SK-N-SH treated with all-trans-retinoic acid at 6 μM for 48 hours (cell line): ENCODE measurements around the gene SRPK2.

ENCODE experiments used
- ATAC-seq: fragments of 200-7000 bp; cut with Tn5 transposase; 3 replicates; pipeline ENCODE4 v1.9.1; 2020; ENCODE audit warnings: mild to moderate bottlenecking, moderate library complexity
- ARNTL ChIP-seq: fragments of 450-650 bp; formaldehyde crosslinking; IDR thresholded peaks from 2 replicates; pipeline ENCODE4 v1.5.0; 2020; ENCODE audit warnings: low read depth, mild to moderate bottlenecking, moderate library complexity, borderline replicate concordance
- BACH2 ChIP-seq: fragments of 250-450 bp; sonication (Bioruptor Pico); IDR thresholded peaks from 2 replicates; pipeline ENCODE4 v1.9.0; 2021; ENCODE audit warnings: mild to moderate bottlenecking, borderline replicate concordance
- CSDC2 ChIP-seq: fragments of 250-450 bp; sonication (Bioruptor Pico); IDR thresholded peaks from 2 replicates; pipeline ENCODE4 v1.5.0; 2020; ENCODE audit warnings: mild to moderate bottlenecking, moderate library complexity
- ESRRG ChIP-seq: fragments of 250-450 bp; sonication (Bioruptor Pico); IDR thresholded peaks from 2 replicates; pipeline ENCODE4 v1.6.1; 2021; ENCODE audit warnings: mild to moderate bottlenecking
- GLIS3 ChIP-seq: fragments of 250-450 bp; sonication (Bioruptor Pico); IDR thresholded peaks from 2 replicates; pipeline ENCODE4 v1.5.0; 2020; ENCODE audit warnings: mild to moderate bottlenecking, moderate library complexity
- ISL1 ChIP-seq: fragments of 250-450 bp; sonication (Bioruptor Pico); IDR thresholded peaks from 2 replicates; pipeline ENCODE4 v2.1.2; 2022; ENCODE audit warnings: mild to moderate bottlenecking, moderate library complexity
- OSR1 ChIP-seq: fragments of 250-450 bp; sonication (Bioruptor Pico); IDR thresholded peaks from 2 replicates; pipeline ENCODE4 v1.8.0; 2022; ENCODE audit warnings: moderate library complexity, mild to moderate bottlenecking, inconsistent platforms
- RARB ChIP-seq: fragments of 250-450 bp; sonication (Bioruptor Pico); IDR thresholded peaks from 2 replicates; pipeline ENCODE4 v1.8.0; 2021; ENCODE audit warnings: mild to moderate bottlenecking, moderate library complexity
- SNAI2 ChIP-seq: fragments of 250-450 bp; sonication (Bioruptor Pico); IDR thresholded peaks from 2 replicates; pipeline ENCODE4 v1.5.0; 2020; ENCODE audit warnings: mild to moderate bottlenecking, moderate library complexity
- TCF4 ChIP-seq: fragments of 250-450 bp; sonication (Bioruptor Pico); IDR thresholded peaks from 2 replicates; pipeline ENCODE4 v1.8.0; 2021; ENCODE audit warnings: mild to moderate bottlenecking, moderate library complexity, borderline replicate concordance
- TOX ChIP-seq: fragments of 250-450 bp; sonication (Bioruptor Pico); IDR thresholded peaks from 2 replicates; pipeline ENCODE4 v1.8.0; 2021; ENCODE audit warnings: mild to moderate bottlenecking, moderate library complexity, borderline replicate concordance
- ZC3H10 ChIP-seq: fragments of 250-450 bp; sonication (Bioruptor Pico); IDR thresholded peaks from 2 replicates; pipeline ENCODE4 v1.5.1; 2021; ENCODE audit warnings: mild to moderate bottlenecking, moderate library complexity
- ZFP3 ChIP-seq: fragments of 250-450 bp; sonication (Bioruptor Pico); IDR thresholded peaks from 2 replicates; pipeline ENCODE4 v1.5.0; 2020; ENCODE audit warnings: mild to moderate bottlenecking, moderate library complexity
- ZFP30 ChIP-seq: fragments of 450-650 bp; formaldehyde crosslinking; IDR thresholded peaks from 2 replicates; pipeline ENCODE4 v1.5.0; 2022; ENCODE audit warnings: mild to moderate bottlenecking, moderate library complexity
- ZNF565 ChIP-seq: fragments of 450-650 bp; formaldehyde crosslinking; conservative IDR thresholded peaks from 2 replicates; pipeline ENCODE4 v1.5.0; 2020; ENCODE audit warnings: low read depth, mild to moderate bottlenecking, moderate library complexity
- ZNF70 ChIP-seq: fragments of 450-650 bp; formaldehyde crosslinking; IDR thresholded peaks from 2 replicates; pipeline ENCODE4 v1.5.0; 2020; ENCODE audit warnings: mild to moderate bottlenecking, moderate library complexity
- ZNF8 ChIP-seq: fragments of 450-650 bp; formaldehyde crosslinking; IDR thresholded peaks from 2 replicates; pipeline ENCODE4 v1.5.0; 2020; ENCODE audit warnings: mild to moderate bottlenecking, moderate library complexity
- TF ChIP-seq, protein P1 (sequence below): fragments of 250-450 bp; sonication (Bioruptor Pico); IDR thresholded peaks from 2 replicates; pipeline ENCODE4 v1.8.0; 2020; ENCODE audit warnings: mild to moderate bottlenecking, moderate library complexity, borderline replicate concordance
- TF ChIP-seq, protein P2 (sequence below): fragments of 250-450 bp; sonication (Bioruptor Pico); IDR thresholded peaks from 2 replicates; pipeline ENCODE4 v1.5.1; 2021; ENCODE audit warnings: mild to moderate bottlenecking, moderate library complexity
- TF ChIP-seq, protein P3 (sequence below): fragments of 250-450 bp; sonication (Bioruptor Pico); IDR thresholded peaks from 2 replicates; pipeline ENCODE4 v1.8.0; 2021; ENCODE audit warnings: low read depth, mild to moderate bottlenecking, moderate library complexity, borderline replicate concordance
- TF ChIP-seq, protein P4 (sequence below): fragments of 250-450 bp; sonication (Bioruptor Pico); IDR thresholded peaks from 2 replicates; pipeline ENCODE4 v1.5.1; 2020; ENCODE audit warnings: low read depth, mild to moderate bottlenecking, moderate library complexity
- TF ChIP-seq, protein P5 (sequence below): fragments of 250-450 bp; sonication (Bioruptor Pico); IDR thresholded peaks from 2 replicates; pipeline ENCODE4 v1.5.0; 2020; ENCODE audit warnings: mild to moderate bottlenecking, moderate library complexity

Gene SRPK2

DNA sequence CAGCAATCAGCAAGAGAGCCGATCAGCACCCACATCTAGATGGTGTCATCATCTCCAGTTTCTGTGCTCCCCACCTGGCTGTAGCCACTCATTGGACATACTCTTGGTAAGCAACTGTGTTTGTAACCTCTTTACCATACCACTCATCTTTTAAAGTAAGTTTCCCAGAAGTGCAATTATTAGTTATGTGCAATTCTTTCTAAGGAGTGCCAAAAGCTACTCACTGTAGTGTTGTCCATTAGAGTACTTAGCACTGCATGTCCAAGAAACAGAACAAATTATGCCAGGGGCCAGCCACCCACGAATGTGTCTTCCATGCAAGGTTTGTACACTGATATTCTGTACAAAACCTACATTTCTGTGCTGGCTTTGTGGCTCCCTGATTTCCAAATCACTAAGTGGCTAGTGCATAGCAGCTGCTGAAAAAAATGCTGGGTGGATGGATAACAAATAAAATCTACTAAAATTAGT, 131.9 kb downstream of the SRPK2 start:
- TF ChIP-seq ARNTL (no peak), TOX (CRISPR knock-in tag) (no peak), SNAI2 (CRISPR knock-in tag) (no peak)
- ATAC-seq = peak; percentile 46

DNA sequence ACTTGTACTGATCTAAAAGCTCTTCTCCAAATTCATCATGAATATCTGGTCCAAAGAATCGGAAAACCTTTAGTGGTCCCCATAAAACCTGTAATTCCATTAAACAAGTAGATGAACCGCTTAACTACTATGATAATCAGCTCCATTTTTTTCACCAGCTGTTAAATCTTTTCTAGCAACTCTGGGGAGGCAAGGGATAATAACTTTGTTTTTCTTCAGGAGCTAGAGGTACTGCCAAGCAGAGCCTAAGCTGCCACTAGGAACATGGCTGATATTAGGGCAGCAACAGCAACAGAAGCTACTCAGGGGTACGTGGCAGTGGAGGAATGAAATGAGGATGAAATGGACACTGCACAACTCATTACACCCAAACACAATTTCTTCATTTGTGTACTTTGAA, 138.0 kb downstream of the SRPK2 start:
- TF ChIP-seq ZC3H10 (no peak), ISL1 (no peak), ZFP30 (CRISPR knock-in tag) (no peak), SNAI2 (CRISPR knock-in tag) (no peak), ZNF8 (CRISPR knock-in tag) (no peak), BACH2 (CRISPR knock-in tag) (no peak), ZNF565 (CRISPR knock-in tag) (no peak), TCF4 (CRISPR knock-in tag) (no peak), CSDC2 (CRISPR knock-in tag) (no peak), ARNTL (no peak), ZNF70 (no peak), GLIS3 (CRISPR knock-in tag) (no peak)
- TF ChIP-seq, protein P1, sequence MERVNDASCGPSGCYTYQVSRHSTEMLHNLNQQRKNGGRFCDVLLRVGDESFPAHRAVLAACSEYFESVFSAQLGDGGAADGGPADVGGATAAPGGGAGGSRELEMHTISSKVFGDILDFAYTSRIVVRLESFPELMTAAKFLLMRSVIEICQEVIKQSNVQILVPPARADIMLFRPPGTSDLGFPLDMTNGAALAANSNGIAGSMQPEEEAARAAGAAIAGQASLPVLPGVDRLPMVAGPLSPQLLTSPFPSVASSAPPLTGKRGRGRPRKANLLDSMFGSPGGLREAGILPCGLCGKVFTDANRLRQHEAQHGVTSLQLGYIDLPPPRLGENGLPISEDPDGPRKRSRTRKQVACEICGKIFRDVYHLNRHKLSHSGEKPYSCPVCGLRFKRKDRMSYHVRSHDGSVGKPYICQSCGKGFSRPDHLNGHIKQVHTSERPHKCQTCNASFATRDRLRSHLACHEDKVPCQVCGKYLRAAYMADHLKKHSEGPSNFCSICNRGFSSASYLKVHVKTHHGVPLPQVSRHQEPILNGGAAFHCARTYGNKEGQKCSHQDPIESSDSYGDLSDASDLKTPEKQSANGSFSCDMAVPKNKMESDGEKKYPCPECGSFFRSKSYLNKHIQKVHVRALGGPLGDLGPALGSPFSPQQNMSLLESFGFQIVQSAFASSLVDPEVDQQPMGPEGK (CRISPR knock-in tag) = no peak
- TF ChIP-seq, protein P2, sequence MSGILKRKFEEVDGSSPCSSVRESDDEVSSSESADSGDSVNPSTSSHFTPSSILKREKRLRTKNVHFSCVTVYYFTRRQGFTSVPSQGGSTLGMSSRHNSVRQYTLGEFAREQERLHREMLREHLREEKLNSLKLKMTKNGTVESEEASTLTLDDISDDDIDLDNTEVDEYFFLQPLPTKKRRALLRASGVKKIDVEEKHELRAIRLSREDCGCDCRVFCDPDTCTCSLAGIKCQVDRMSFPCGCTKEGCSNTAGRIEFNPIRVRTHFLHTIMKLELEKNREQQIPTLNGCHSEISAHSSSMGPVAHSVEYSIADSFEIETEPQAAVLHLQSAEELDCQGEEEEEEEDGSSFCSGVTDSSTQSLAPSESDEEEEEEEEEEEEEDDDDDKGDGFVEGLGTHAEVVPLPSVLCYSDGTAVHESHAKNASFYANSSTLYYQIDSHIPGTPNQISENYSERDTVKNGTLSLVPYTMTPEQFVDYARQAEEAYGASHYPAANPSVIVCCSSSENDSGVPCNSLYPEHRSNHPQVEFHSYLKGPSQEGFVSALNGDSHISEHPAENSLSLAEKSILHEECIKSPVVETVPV (CRISPR knock-in tag) = no peak
- TF ChIP-seq, protein P3, sequence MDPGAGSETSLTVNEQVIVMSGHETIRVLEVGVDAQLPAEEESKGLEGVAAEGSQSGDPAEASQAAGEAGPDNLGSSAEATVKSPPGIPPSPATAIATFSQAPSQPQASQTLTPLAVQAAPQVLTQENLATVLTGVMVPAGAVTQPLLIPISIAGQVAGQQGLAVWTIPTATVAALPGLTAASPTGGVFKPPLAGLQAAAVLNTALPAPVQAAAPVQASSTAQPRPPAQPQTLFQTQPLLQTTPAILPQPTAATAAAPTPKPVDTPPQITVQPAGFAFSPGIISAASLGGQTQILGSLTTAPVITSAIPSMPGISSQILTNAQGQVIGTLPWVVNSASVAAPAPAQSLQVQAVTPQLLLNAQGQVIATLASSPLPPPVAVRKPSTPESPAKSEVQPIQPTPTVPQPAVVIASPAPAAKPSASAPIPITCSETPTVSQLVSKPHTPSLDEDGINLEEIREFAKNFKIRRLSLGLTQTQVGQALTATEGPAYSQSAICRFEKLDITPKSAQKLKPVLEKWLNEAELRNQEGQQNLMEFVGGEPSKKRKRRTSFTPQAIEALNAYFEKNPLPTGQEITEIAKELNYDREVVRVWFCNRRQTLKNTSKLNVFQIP (CRISPR knock-in tag) = no peak
- TF ChIP-seq, protein P4, sequence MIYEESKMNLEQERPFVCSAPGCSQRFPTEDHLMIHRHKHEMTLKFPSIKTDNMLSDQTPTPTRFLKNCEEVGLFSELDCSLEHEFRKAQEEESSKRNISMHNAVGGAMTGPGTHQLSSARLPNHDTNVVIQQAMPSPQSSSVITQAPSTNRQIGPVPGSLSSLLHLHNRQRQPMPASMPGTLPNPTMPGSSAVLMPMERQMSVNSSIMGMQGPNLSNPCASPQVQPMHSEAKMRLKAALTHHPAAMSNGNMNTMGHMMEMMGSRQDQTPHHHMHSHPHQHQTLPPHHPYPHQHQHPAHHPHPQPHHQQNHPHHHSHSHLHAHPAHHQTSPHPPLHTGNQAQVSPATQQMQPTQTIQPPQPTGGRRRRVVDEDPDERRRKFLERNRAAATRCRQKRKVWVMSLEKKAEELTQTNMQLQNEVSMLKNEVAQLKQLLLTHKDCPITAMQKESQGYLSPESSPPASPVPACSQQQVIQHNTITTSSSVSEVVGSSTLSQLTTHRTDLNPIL (CRISPR knock-in tag) = no peak
- ATAC-seq = no peak

DNA sequence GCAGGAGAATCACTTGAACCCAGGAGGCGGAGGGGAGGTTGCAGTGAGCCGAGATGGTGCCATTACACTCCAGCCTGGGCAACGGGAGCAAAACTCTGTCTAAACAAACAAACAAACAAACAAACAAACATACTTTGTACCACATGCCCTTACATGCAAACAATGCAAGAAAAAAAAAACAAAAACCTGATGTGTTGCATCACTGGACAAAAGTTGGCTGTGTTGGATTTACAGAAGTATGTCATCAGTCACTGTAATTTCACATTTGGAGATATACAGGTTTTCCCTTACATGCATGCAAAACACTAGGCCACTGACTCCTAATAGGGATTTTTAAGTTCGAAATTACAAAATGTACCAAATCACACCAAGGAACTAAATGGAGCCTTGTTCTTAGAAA, 138.5 kb downstream of the SRPK2 start:
- ATAC-seq = no peak
- TF ChIP-seq, protein P5, sequence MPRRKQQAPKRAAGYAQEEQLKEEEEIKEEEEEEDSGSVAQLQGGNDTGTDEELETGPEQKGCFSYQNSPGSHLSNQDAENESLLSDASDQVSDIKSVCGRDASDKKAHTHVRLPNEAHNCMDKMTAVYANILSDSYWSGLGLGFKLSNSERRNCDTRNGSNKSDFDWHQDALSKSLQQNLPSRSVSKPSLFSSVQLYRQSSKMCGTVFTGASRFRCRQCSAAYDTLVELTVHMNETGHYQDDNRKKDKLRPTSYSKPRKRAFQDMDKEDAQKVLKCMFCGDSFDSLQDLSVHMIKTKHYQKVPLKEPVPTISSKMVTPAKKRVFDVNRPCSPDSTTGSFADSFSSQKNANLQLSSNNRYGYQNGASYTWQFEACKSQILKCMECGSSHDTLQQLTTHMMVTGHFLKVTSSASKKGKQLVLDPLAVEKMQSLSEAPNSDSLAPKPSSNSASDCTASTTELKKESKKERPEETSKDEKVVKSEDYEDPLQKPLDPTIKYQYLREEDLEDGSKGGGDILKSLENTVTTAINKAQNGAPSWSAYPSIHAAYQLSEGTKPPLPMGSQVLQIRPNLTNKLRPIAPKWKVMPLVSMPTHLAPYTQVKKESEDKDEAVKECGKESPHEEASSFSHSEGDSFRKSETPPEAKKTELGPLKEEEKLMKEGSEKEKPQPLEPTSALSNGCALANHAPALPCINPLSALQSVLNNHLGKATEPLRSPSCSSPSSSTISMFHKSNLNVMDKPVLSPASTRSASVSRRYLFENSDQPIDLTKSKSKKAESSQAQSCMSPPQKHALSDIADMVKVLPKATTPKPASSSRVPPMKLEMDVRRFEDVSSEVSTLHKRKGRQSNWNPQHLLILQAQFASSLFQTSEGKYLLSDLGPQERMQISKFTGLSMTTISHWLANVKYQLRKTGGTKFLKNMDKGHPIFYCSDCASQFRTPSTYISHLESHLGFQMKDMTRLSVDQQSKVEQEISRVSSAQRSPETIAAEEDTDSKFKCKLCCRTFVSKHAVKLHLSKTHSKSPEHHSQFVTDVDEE (CRISPR knock-in tag) = no peak
- no peak for TF ChIP-seq ZFP3 (CRISPR knock-in tag)
- no peak for TF ChIP-seq ISL1
- no peak for TF ChIP-seq TCF4 (CRISPR knock-in tag)
- no peak for TF ChIP-seq ZNF565 (CRISPR knock-in tag)
- TF ChIP-seq ARNTL = no peak
- TF ChIP-seq RARB = no peak
- no peak for TF ChIP-seq ZC3H10
- TF ChIP-seq ESRRG (CRISPR knock-in tag) = no peak
- no peak for TF ChIP-seq ZFP30 (CRISPR knock-in tag)
- TF ChIP-seq OSR1 (CRISPR knock-in tag) = no peak
- no peak for TF ChIP-seq TOX (CRISPR knock-in tag)
- TF ChIP-seq, protein P1 (CRISPR knock-in tag) = no peak
- TF ChIP-seq, all 23 proteins: peak for 0
